HEK293 (cell line): Measurements from ENCODE around the gene CTSZ.

Experiments used
- CTCF ChIA-PET: fragments of 350-600 bp; formaldehyde crosslinking; extraction: SDS; loops from one replicate; lab custom pipeline; 2021; ENCODE audit warnings: antibody characterized with exemption; lab: Yijun Ruan, JAX
- POLR2A ChIA-PET: fragments of 300-600 bp; formaldehyde crosslinking; extraction: SDS; loops from one replicate; lab custom pipeline; 2020; ENCODE audit warnings: antibody characterized with exemption, inconsistent platforms; lab: Yijun Ruan, JAX
- H3K27ac ChIP-seq: fragments of 200-500 bp; sonication (Bioruptor generic); 2 replicates; pipeline ENCODE4 v1.5.1; 2014; ENCODE audit warnings: low read depth, low read length, control low read depth, inconsistent platforms; ENCODE audit errors: extremely low read depth
- H3K36me3 ChIP-seq, 2 experiments: fragments of 200-500 bp in 1 of 2; sonication (Bioruptor generic) in 1 of 2; 1 replicate in 1 of 2; 2 replicates in 1 of 2; pipeline ENCODE4 v1.5.1; 2014 to 2017; ENCODE audit warnings: inconsistent platforms in 2 of 2, low read length in 2 of 2; ENCODE audit not compliant: control insufficient read depth in 2 of 2, insufficient read depth in 1 of 2
- H3K4me1 ChIP-seq: fragments of 200-500 bp; sonication (Bioruptor generic); 2 replicates; pipeline ENCODE4 v1.5.1; 2014; ENCODE audit warnings: mild to moderate bottlenecking, low read length, inconsistent platforms; ENCODE audit not compliant: control insufficient read depth, insufficient read depth
- H3K4me3 ChIP-seq: 2 replicates; pipeline ENCODE4 v1.5.1; 2011; ENCODE audit warnings: low read depth, mild to moderate bottlenecking, control low read depth, low read length, moderate library complexity
- H3K9me3 ChIP-seq: fragments of 200-500 bp; sonication (Bioruptor generic); 2 replicates; pipeline ENCODE4 v1.5.1; 2014; ENCODE audit warnings: low read depth, low read length, inconsistent platforms; ENCODE audit not compliant: control insufficient read depth, insufficient read depth
- FEZF1 ChIP-seq: fragments of 450-650 bp; formaldehyde crosslinking; IDR thresholded peaks from 2 replicates; pipeline ENCODE4 v1.5.1; 2016; ENCODE audit warnings: missing biosample characterization, missing genetic modification characterization
- KLF1 ChIP-seq: fragments of 450-650 bp; formaldehyde crosslinking; IDR thresholded peaks from 2 replicates; pipeline ENCODE4 v1.5.1; 2016; ENCODE audit warnings: missing biosample characterization, missing genetic modification characterization
- SCRT1 ChIP-seq: fragments of 450-650 bp; formaldehyde crosslinking; IDR thresholded peaks from 2 replicates; pipeline ENCODE4 v1.5.1; 2016; ENCODE audit warnings: missing biosample characterization, missing genetic modification characterization, borderline replicate concordance
- ZBTB17 ChIP-seq: fragments of 450-650 bp; formaldehyde crosslinking; IDR thresholded peaks from 2 replicates; pipeline ENCODE4 v1.5.1; 2016; ENCODE audit warnings: missing biosample characterization, missing genetic modification characterization
- ZBTB8A ChIP-seq: fragments of 450-650 bp; formaldehyde crosslinking; IDR thresholded peaks from 2 replicates; pipeline ENCODE4 v1.5.1; 2016; ENCODE audit warnings: missing biosample characterization, missing genetic modification characterization
- ZEB2 ChIP-seq: fragments of 450-650 bp; formaldehyde crosslinking; IDR thresholded peaks from 2 replicates; pipeline ENCODE4 v1.5.1; 2016; ENCODE audit warnings: missing biosample characterization, missing genetic modification characterization
- ZNF211 ChIP-seq: fragments of 450-650 bp; formaldehyde crosslinking; IDR thresholded peaks from 2 replicates; pipeline ENCODE4 v1.5.1; 2016; ENCODE audit warnings: low read depth, missing biosample characterization, missing genetic modification characterization
- ZNF266 ChIP-seq: fragments of 450-650 bp; formaldehyde crosslinking; IDR thresholded peaks from 2 replicates; pipeline ENCODE4 v1.5.1; 2016; ENCODE audit warnings: missing biosample characterization, missing genetic modification characterization, low read depth
- ZNF354C ChIP-seq: fragments of 450-650 bp; formaldehyde crosslinking; IDR thresholded peaks from 2 replicates; pipeline ENCODE4 v1.5.1; 2016; ENCODE audit warnings: missing biosample characterization, missing genetic modification characterization, low read depth, borderline replicate concordance
- ZNF404 ChIP-seq: fragments of 450-650 bp; formaldehyde crosslinking; IDR thresholded peaks from 2 replicates; pipeline ENCODE4 v1.5.1; 2017; ENCODE audit warnings: missing biosample characterization, missing genetic modification characterization
- ZNF433 ChIP-seq: fragments of 450-650 bp; formaldehyde crosslinking; IDR thresholded peaks from 2 replicates; pipeline ENCODE4 v1.5.1; 2016; ENCODE audit warnings: missing biosample characterization, missing genetic modification characterization, low read depth
- ZNF501 ChIP-seq: fragments of 450-650 bp; formaldehyde crosslinking; IDR thresholded peaks from 2 replicates; pipeline ENCODE4 v1.5.1; 2016; ENCODE audit warnings: missing biosample characterization, missing genetic modification characterization
- ZNF621 ChIP-seq: fragments of 450-650 bp; formaldehyde crosslinking; IDR thresholded peaks from 2 replicates; pipeline ENCODE4 v1.5.1; 2017; ENCODE audit warnings: missing biosample characterization, missing genetic modification characterization
- ZNF623 ChIP-seq: fragments of 450-650 bp; formaldehyde crosslinking; IDR thresholded peaks from 2 replicates; pipeline ENCODE4 v1.5.1; 2016; ENCODE audit warnings: missing biosample characterization, missing genetic modification characterization
- ZNF677 ChIP-seq: fragments of 450-650 bp; IDR thresholded peaks from 2 replicates; pipeline ENCODE4 v1.5.0; 2018; ENCODE audit warnings: missing biosample characterization, mild to moderate bottlenecking, missing genetic modification characterization, moderate library complexity
- ZNF692 ChIP-seq: fragments of 450-650 bp; formaldehyde crosslinking; IDR thresholded peaks from 2 replicates; pipeline ENCODE4 v1.5.1; 2016; ENCODE audit warnings: missing biosample characterization, missing genetic modification characterization
- ZNF777 ChIP-seq: fragments of 450-650 bp; formaldehyde crosslinking; IDR thresholded peaks from 2 replicates; pipeline ENCODE4 v1.5.1; 2017; ENCODE audit warnings: missing biosample characterization, missing genetic modification characterization, borderline replicate concordance
- TF ChIP-seq, protein P1 (sequence below): fragments of 450-650 bp; formaldehyde crosslinking; IDR thresholded peaks from 2 replicates; pipeline ENCODE4 v1.5.1; 2017; ENCODE audit warnings: missing biosample characterization, missing genetic modification characterization
- TF ChIP-seq, protein P2 (sequence below): fragments of 450-650 bp; formaldehyde crosslinking; conservative IDR thresholded peaks from 2 replicates; pipeline ENCODE4 v1.5.1; 2016; ENCODE audit warnings: low read depth, missing biosample characterization, missing genetic modification characterization
- TF ChIP-seq, protein P3 (sequence below): fragments of 450-650 bp; formaldehyde crosslinking; IDR thresholded peaks from 2 replicates; pipeline ENCODE4 v1.5.1; 2016; ENCODE audit warnings: missing biosample characterization, missing genetic modification characterization
- TF ChIP-seq, protein P4 (sequence below): fragments of 450-650 bp; formaldehyde crosslinking; IDR thresholded peaks from 2 replicates; pipeline ENCODE4 v1.5.1; 2016; ENCODE audit warnings: missing biosample characterization, missing genetic modification characterization, low read depth
- TF ChIP-seq, protein P5 (sequence below): fragments of 450-650 bp; formaldehyde crosslinking; IDR thresholded peaks from 2 replicates; pipeline ENCODE4 v1.5.1; 2016; ENCODE audit warnings: missing biosample characterization, missing genetic modification characterization, borderline replicate concordance

CTSZ gene

DNA sequence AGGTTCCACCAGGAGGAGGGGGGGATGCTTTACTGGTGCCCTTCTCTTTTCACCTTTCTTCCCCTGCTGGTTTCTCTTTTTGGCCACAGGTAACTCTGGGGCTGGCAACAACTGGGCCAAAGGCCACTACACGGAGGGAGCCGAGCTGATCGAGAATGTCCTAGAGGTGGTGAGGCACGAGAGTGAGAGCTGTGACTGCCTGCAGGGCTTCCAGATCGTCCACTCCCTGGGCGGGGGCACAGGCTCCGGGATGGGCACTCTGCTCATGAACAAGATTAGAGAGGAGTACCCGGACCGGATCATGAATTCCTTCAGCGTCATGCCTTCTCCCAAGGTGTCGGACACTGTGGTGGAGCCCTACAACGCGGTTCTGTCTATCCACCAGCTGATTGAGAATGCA lies 16.6 kb upstream of the CTSZ start:
- H3K27ac ChIP-seq = no peak overlapping the region
- TF ChIP-seq, protein P1, sequence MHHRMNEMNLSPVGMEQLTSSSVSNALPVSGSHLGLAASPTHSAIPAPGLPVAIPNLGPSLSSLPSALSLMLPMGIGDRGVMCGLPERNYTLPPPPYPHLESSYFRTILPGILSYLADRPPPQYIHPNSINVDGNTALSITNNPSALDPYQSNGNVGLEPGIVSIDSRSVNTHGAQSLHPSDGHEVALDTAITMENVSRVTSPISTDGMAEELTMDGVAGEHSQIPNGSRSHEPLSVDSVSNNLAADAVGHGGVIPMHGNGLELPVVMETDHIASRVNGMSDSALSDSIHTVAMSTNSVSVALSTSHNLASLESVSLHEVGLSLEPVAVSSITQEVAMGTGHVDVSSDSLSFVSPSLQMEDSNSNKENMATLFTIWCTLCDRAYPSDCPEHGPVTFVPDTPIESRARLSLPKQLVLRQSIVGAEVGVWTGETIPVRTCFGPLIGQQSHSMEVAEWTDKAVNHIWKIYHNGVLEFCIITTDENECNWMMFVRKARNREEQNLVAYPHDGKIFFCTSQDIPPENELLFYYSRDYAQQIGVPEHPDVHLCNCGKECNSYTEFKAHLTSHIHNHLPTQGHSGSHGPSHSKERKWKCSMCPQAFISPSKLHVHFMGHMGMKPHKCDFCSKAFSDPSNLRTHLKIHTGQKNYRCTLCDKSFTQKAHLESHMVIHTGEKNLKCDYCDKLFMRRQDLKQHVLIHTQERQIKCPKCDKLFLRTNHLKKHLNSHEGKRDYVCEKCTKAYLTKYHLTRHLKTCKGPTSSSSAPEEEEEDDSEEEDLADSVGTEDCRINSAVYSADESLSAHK = no peak
- TF ChIP-seq ZNF433 (no peak), ZEB2 (tag by site-specific recombination) (no peak), FEZF1 (no peak), ZNF266 (no peak), ZNF677 (tag by site-specific recombination) (no peak), ZNF623 (tag by site-specific recombination) (no peak), ZNF404 (tag by site-specific recombination) (no peak), ZBTB8A (tag by site-specific recombination) (no peak), ZNF621 (tag by site-specific recombination) (no peak), ZNF692 (no peak)
- no peaks in the 10 kb centered on the region for H3K4me1 ChIP-seq
- CTCF ChIA-PET = interaction anchor here (0.8 to 1.6 kb wide), 2 partner anchors 9 to 98 kb away, joined by 3 to 4 read pairs; no protein-coding TSS in a partner anchor
- POLR2A ChIA-PET = interaction anchor here (2.0 kb wide), 1 partner anchor 9 kb away, joined by 10 read pairs; the partner anchor contains the start of gene ATP5F1E
- H3K4me3 ChIP-seq = no peak overlapping the region
- H3K36me3 ChIP-seq = peaks cover 7 to 60% of the 10 kb centered on the region in 2 experiments
- H3K9me3 ChIP-seq = no peaks in the 10 kb centered on the region

DNA sequence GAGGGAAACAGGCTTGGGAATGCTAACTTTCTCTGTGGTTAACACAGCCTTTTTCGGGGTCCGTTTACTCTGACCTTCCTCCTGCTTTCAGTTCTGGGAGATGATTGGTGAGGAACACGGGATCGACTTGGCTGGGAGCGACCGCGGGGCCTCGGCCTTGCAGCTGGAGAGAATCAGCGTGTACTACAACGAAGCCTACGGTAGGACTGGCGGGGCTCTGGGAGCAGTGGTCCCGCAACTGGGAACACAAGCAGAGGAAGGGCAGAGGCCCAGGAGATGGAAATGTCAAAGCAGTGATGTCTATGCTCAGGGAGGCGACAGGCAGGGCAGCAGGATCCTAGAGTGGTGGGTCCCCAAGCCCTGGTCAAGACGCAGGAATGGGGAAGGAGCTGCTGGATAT lies 15.7 kb upstream of the CTSZ start:
- ChIA-PET POLR2A (interaction anchor here (0.7 to 2.0 kb wide), 3 partner anchors 9 to 115 kb away, joined by 4 to 10 read pairs (median 6); partner anchors contain the start of gene ATP5F1E), CTCF (interaction anchor here (0.6 to 1.6 kb wide), 2 partner anchors 9 to 152 kb away, joined by 3 to 4 read pairs; no protein-coding TSS in a partner anchor)
- Histone ChIP-seq H3K9me3 (no peaks in the 10 kb centered on the region), H3K36me3 (peaks cover 7 to 52% of the 10 kb centered on the region in 2 experiments), H3K4me1 (no peaks in the 10 kb centered on the region), H3K27ac (no peak overlapping the region), H3K4me3 (no peak overlapping the region)
- TF ChIP-seq, protein P2, sequence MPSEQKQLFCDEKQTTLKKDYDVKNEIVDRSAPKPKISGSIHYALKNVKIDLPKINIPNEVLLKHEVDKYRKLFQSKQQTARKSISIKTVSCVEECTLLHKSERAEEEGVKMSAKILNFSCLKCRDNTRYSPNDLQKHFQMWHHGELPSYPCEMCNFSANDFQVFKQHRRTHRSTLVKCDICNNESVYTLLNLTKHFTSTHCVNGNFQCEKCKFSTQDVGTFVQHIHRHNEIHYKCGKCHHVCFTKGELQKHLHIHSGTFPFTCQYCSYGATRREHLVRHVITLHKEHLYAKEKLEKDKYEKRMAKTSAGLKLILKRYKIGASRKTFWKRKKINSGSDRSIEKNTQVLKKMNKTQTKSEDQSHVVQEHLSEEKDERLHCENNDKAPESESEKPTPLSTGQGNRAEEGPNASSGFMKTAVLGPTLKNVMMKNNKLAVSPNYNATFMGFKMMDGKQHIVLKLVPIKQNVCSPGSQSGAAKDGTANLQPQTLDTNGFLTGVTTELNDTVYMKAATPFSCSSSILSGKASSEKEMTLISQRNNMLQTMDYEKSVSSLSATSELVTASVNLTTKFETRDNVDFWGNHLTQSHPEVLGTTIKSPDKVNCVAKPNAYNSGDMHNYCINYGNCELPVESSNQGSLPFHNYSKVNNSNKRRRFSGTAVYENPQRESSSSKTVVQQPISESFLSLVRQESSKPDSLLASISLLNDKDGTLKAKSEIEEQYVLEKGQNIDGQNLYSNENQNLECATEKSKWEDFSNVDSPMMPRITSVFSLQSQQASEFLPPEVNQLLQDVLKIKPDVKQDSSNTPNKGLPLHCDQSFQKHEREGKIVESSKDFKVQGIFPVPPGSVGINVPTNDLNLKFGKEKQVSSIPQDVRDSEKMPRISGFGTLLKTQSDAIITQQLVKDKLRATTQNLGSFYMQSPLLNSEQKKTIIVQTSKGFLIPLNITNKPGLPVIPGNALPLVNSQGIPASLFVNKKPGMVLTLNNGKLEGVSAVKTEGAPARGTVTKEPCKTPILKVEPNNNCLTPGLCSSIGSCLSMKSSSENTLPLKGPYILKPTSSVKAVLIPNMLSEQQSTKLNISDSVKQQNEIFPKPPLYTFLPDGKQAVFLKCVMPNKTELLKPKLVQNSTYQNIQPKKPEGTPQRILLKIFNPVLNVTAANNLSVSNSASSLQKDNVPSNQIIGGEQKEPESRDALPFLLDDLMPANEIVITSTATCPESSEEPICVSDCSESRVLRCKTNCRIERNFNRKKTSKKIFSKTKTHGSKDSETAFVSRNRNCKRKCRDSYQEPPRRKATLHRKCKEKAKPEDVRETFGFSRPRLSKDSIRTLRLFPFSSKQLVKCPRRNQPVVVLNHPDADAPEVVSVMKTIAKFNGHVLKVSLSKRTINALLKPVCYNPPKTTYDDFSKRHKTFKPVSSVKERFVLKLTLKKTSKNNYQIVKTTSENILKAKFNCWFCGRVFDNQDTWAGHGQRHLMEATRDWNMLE = no peak
- TF ChIP-seq, protein P3, sequence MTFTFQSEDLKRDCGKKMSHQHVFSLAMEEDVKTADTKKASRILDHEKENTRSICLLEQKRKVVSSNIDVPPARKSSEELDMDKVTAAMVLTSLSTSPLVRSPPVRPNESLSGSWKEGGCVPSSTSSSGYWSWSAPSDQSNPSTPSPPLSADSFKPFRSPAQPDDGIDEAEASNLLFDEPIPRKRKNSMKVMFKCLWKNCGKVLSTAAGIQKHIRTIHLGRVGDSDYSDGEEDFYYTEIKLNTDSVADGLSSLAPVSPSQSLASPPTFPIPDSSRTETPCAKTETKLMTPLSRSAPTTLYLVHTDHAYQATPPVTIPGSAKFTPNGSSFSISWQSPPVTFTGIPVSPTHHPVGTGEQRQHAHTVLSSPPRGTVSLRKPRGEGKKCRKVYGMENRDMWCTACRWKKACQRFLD = no peak
- TF ChIP-seq, protein P4, sequence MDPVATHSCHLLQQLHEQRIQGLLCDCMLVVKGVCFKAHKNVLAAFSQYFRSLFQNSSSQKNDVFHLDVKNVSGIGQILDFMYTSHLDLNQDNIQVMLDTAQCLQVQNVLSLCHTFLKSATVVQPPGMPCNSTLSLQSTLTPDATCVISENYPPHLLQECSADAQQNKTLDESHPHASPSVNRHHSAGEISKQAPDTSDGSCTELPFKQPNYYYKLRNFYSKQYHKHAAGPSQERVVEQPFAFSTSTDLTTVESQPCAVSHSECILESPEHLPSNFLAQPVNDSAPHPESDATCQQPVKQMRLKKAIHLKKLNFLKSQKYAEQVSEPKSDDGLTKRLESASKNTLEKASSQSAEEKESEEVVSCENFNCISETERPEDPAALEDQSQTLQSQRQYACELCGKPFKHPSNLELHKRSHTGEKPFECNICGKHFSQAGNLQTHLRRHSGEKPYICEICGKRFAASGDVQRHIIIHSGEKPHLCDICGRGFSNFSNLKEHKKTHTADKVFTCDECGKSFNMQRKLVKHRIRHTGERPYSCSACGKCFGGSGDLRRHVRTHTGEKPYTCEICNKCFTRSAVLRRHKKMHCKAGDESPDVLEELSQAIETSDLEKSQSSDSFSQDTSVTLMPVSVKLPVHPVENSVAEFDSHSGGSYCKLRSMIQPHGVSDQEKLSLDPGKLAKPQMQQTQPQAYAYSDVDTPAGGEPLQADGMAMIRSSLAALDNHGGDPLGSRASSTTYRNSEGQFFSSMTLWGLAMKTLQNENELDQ (tag by site-specific recombination) = no peak
- TF ChIP-seq, protein P5, sequence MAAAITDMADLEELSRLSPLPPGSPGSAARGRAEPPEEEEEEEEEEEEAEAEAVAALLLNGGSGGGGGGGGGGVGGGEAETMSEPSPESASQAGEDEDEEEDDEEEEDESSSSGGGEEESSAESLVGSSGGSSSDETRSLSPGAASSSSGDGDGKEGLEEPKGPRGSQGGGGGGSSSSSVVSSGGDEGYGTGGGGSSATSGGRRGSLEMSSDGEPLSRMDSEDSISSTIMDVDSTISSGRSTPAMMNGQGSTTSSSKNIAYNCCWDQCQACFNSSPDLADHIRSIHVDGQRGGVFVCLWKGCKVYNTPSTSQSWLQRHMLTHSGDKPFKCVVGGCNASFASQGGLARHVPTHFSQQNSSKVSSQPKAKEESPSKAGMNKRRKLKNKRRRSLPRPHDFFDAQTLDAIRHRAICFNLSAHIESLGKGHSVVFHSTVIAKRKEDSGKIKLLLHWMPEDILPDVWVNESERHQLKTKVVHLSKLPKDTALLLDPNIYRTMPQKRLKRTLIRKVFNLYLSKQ (tag by site-specific recombination) = no peak
- TF ChIP-seq ZNF354C (tag by site-specific recombination) (no peak), ZNF777 (tag by site-specific recombination) (no peak), ZNF211 (tag by site-specific recombination) (no peak), KLF1 (tag by site-specific recombination) (no peak), ZNF501 (tag by site-specific recombination) (no peak), SCRT1 (tag by site-specific recombination) (no peak), ZBTB17 (no peak)
